Midbrain (tissue), 1 donor: ENCODE data around the gene TRHDE.
"Not testable (repeated sequence)": the region's sequence is repeated elsewhere in the genome, so short reads cannot be mapped to it uniquely, and the experiment has no call there.

Experiments used
- DNase-seq: peaks from one replicate; lab custom pipeline; 2025; lab: John Stamatoyannopoulos, UW

Gene TRHDE

DNA sequence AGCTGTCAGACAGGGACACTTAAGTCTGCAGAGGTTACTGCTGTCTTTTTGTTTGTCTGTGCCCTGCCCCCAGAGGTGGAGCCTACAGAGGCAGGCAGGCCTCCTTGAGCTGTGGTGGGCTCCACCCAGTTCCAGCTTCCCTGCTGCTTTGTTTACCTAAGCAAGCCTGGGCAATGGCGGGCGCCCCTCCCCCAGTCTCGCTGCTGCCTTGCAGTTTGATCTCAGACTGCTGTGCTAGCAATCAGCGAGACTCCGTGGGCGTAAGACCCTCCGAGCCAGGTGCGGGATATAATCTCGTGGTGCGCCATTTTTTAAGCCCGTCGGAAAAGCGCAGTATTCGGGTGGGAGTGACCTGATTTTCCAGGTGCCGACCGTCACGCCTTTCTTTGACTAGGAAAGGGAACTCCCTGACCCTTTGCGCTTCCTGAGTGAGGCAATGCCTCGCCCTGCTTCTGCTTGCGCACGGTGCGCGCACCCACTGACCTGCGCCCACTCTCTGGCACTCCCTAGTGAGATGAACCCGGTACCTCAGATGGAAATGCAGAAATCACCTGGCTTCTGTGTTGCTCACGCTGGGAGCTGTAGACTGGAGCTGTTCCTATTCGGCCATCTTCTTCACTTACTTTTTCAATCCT is 248.0 kb downstream of the TRHDE start:
- not testable (repeated sequence) for DNase-seq

DNA sequence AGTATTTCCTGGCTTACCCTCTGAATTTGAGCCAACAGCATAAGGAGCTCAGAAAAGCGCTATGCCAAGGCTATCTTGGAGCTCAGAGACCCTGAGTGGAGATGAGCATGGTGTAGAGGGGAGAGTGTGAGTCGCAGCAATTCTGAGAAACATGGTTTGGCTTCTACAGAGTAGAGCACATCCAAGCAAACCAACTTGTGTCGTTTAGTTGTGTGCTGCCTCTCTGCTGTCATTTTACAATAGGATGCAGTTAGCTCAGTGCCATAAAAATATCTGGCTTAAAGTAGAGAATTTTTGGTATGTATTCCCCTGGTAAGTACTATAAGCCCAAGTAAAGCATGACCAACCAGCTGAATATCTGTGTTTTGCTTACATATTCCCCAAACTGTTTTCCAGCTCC is 249.2 kb downstream of the TRHDE start:
- no peak for DNase-seq

DNA sequence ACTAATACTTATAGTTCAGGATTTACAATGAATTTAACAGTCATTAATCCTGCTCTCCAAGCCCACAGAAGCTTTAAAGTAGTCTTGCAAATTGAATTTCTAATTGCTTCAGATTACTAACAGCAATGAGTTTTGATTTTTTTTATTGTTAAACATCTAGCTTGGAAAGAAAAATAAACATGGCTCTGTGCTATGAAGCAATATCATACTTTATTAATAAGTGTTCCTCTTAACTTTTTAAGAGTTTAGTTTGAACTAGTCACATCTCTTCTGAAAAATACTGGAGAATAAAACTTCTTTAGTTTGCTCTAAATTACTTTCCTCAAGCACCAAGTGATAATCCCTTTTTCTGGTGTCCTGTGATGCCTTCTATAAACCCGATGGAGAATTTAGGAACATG is 250.2 kb downstream of the TRHDE start:
- no peak for DNase-seq

DNA sequence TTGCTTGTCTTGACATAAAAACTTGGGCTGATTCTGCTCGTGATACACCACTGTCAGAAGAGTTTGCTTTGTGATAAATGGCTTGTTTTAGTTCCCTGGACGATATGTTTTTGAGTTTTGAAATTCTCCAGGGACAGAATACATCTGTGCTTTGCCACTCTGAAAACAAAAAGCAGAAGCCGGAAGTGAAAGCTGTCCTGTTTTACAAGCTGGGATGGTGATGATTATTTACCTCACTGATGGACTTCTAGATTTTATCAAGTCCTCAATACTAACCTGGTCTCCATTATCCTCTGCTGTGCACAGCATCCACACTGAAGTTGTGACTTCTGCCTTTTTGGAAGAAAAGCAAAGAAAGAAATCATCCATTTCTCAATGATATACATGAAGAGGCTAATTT is 251.6 kb downstream of the TRHDE start:
- no peak for DNase-seq

DNA sequence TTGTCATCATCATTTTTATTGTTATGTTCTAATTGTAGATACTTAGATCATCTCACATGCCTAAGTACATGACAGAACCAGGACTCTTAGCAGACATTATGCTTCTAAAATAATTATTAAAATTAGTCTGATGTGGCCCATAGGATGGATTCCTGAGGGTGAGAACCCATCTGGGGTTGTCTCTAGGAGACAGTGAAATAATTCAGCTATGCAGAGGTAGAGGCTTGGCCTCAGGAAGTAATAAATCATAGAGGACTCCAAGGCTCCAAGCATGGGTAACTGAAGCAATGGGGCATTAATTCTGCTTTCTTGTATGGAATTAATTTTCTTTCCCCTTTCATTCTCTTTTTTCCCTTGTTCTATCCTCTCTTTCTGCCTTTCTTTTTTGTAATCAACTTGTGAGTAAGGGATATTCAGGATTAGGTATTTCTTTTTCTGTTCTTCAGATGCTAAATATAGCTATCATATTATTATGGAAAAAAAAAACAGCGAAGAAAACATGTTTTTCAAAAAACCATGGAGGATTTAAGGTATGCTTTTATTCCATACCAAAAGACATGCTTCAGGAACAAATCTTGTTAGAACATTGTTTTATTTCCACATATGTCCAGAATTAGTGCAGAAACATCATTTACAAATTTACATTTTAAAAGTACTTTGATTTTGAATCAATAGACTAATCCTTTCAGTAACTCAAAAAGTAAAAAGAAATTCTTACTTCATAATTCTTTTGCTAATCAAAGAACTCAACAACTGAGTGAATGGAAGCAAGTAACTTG is 263.2 kb downstream of the TRHDE start:
- no peak for DNase-seq

DNA sequence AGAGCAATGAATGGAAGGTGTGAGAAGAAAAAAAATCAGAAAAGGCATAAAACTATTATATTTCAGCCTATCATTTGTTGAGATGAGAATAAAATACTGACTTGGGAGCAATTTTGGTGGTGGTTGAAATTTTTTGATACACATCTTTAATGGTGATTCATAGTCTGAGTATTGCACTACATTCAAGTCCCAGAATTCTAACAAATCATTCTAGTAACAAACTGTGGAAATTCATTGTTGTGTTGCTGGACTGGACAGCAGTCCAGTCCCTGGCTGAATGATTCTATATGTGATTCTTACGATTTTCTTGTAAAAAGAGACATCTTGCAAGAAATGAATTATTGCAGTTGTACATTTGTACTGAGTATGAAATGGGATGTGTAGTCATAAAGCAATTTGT is 268.6 kb downstream of the TRHDE start:
- DNase-seq: no peak

DNA sequence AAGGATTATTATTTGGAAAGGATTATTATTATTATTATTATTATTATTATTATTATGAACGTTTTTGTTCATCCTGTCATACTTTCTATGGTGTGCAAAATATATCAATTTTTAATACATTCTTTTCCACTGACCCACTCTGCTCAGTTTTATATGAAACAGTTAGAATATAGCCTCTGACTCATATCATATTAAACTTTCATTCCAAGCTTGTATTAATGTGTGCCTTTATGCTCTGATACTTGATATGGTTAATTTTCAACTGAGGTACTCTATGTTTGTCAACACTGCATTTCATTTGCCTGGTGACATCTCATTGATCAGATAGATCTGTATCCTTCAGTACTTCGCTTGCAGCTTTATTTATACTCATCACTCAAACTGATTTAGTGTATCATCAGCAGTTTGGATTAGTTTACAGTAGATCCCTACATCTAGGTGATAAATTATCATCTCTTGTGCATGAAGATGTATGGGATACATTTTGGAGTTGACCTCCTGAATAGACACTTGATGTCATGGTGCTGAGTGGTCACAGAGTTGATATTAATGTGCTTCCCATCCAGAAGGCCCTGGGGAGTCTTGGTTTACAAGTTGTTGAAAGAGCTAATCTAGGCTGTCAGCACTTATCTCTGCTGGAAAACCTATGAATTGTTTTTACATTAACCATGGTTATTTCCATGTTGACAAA is 271.8 kb downstream of the TRHDE start:
- DNase-seq: no peak

DNA sequence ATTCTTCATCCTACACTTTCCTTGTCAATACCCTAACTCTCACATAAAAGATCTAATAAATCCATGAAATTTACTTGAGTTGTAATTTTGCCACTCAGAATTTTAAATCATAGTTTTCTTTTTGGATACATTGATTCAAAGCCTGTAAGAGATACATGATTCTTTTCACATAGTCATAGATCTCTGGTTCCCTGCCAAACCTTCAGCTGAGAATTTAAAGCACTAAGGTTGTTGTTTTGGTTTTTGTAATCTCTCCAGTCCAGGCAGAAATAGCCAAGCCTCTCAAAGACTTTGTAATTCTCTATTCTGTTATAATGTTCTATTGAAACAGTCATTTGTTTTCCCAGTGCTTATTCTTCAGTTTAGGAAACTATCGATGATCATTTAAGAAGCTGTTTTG is 273.9 kb downstream of the TRHDE start:
- DNase-seq: no peak

DNA sequence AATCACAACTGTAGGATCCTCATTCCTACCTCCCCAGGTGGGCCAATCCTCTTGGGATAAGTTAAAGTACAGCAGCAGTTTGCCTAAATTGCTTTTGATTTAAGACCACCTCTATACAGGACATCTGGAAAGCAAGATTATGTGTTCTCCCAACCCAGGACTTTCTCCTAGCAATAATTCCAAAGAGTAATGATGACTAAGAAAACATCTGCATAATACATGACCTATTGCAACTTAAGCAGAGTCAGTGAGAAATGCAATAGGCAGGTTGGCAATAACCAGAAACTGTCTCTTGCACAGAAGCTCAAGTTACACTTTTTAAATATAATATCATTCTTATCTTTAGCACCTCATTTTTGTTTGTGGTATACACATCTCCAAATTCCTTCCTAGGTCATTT is 275.4 kb downstream of the TRHDE start:
- no peak for DNase-seq

DNA sequence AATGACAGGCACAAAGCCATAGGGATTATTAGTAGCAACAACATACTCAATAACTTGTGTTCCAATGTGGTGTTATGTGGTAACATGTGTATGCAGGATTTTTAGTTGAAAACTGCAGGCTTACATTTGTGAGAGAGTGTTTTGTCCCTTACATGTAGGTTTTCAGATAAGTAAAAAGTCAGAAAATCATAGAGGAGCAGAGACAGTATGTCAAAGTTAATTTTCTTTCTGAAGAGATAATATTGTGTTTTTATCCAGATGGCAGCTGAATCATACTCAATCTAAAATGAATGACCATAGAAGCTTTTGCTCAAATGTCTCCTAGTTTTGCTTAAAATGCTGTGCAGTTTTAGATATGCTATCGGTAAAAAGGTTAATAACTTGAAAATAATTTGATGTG is 277.0 kb downstream of the TRHDE start:
- DNase-seq: no peak

DNA sequence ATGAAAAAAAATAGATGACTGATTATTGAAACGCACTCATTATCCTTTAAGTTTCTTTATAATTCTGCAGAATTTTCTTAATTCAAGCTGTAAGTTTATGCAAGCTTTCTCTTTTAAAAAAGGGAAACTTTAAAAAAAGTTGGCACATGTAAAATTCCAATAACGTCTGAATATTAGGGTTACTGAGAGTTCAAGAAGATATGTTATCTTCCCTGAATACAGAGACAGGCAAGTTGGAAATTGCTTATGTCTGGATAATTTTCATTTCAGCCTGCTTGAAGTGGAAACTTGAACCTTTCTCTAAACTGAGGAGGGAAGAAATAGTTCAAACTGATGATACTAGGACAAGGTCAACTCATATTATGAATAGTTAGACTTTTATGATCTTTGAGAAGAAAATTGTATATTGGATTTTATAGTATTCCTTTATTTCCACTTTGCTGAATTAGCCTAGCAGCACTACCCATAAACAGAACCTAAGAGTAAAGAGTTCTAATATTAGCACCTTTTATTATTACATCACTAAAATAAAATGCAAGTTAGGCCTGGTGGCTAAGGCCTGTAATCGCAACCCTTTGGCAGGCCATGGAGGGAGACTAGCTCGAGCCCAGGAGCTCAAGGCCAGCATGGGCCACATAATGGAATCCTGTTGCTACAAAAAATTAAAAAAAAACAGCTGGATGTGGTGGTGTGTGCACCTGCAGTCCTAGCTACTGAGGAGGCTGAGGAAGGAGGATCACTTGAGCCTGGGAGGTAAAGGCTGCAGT is 288.0 kb downstream of the TRHDE start:
- DNase-seq: no peak

DNA sequence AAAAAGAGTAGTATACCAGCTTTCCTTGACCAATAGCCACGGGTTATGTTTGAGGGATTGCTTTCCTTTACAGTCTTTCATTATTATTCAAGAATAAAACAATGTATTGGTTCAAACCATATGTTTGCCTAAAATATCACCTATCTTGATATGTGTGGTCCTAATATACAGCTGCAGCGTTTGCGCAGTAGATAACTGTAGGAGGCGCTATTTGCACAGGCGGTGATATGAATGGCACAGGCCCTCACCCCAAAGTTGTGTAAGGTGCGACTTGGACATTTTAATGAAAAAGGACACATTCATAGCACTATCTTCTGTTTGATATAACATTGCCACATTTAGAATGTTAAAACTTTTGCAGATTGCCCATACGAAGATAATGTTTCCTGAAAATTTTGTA is 298.4 kb downstream of the TRHDE start:
- no peak for DNase-seq

DNA sequence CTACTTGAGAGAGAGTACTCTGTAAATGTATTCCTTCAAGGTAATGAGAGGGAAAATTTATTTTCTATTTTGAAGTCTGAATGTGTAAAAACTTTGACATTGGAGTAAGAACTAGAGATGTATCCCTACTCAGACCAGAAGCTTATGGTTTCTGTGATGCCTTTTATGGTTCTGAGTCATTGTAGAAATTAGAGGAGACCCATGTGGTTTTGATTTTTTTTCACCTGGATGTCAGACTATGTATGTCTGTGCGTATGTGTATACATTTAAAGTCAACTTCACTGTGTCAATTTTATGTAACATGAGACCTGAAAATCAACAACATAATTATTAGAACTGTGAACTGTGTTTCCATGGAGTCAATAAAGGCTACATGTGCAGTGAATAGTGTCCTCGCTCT is 302.0 kb downstream of the TRHDE start:
- DNase-seq: no peak

DNA sequence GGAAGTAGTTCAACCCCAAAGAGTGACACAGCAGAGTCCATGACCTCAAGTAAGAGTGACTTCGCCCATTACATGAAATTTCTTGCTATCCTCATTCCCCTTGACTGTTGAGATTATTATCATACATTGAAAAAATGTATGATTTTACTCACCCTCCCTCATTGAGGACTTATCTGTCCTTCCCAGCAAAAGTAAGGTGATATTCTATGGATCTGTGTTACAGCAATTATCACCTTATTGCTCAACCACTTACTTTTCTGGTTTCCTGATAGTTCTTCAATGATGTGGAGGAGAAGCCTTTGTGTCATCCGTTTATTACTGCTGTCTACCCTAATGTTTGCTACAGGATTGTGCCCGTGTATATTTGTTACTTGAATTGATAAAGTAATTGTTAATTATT is 306.2 kb downstream of the TRHDE start:
- DNase-seq: no peak

DNA sequence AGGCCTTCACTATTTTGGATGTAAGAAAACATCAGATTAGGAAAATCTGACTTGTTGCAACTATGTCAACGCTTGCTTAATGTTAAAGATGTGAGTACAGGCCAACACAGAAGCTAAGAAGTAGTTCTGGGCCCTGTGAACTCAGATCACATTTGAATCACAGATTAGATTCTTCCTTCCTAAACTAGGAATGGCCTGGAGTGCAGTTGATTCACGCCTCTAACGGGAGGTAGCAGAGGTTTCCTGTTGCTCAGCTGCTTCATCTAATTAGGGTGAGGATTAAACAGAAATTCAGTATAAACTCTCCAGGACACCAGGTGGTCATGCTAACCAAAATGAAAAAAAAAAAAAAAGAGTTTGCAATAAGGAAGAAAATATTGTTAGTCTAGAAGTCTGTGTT is 314.3 kb downstream of the TRHDE start:
- DNase-seq: no peak

DNA sequence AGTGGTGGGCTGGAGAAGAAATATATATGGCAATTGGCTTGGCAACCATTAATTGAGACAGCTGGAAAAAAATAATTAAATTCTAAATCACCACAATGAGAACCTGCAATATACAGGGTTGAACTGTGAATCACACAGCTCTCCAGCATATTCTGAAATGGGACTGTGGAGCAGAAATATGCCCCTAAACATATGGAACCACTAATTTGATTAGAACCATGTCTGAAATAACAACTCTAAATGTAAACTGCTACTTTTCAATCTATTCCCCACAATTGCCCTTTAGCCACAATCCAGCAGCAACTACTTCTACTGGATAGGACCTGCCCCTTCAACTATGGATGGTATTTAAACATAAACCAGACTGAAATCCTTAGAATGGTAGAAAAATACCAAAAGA is 330.4 kb downstream of the TRHDE start:
- no peak for DNase-seq

DNA sequence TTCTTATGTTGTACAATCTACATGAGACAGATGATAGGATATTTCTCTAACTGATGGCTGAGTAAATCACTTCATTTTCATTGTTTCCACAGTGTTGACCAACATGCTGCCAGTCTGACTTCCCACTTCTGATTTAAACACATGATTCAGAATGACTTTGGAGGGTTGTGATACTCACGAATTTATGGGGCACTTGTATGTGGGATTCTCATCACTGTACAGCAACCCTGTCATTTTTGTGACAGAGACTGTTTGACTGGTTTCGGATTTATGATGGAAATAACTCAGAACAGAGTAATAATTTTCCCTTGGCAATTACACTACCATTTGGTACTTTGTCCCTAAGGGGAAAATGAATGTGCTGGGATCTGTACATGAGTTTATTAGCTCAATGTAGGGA is 333.8 kb downstream of the TRHDE start:
- no peak for DNase-seq

DNA sequence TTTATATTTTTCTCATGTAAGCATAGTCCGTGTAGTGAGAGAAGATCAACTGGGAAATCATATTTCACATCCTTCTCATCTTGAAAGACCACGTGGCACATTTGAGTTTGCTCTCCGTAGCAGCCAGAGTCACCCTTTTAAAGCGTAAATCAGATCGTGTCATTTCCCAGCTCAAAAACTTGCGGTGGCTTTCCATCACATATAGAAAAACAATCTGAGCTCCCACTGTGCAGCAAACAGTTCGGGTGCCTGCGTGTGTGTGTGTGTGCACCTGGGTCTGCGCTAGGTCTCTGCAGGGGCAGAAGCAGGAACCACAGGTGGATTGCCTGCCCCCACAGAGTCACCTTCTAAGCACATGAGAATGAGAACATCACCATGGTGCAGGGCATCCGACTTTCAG is 338.2 kb downstream of the TRHDE start:
- no peak for DNase-seq

DNA sequence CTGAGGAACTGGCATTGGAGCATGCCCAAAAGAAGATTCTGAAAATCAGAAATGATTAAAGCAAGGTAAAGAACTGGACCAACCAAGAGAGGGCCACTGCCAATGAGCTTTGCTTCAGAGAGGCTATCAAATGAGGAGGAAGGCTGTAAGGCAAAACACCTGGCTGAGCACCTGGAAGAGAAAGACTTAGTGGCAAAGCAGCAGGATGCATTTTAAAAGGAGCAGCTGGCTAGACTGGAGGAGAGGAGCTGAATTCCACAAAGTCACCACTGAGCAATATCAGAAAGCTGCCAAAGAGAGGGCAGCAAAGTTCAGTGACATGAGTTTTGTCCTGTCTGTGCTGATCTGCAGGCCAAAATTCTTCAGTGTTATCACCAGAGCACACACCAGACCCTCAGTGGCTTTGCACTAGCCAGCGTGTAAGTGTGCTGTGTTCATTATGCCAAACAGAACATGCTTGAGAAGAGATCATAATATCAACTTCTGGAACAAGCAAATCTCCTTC is 338.7 kb downstream of the TRHDE start:
- no peak for DNase-seq

DNA sequence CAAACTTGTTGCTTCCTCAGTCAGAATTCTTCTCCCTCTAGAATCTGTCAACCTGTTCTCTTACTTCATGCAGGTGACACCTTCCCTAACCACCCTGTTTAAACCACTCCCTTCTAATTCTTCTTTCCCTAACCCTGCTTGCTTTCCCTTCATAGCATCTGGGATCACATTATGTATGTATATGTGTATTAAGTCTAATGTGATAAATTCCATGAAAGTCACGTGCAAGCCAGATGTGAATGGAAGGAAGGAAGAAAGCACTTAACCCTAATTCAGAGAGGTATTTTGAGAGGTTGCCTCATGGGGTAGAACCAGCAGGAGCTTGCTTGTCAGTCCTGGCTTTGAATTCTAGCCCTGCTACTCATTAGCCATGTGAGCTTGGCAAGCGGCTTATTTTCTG is 340.0 kb downstream of the TRHDE start:
- no peak for DNase-seq

DNA sequence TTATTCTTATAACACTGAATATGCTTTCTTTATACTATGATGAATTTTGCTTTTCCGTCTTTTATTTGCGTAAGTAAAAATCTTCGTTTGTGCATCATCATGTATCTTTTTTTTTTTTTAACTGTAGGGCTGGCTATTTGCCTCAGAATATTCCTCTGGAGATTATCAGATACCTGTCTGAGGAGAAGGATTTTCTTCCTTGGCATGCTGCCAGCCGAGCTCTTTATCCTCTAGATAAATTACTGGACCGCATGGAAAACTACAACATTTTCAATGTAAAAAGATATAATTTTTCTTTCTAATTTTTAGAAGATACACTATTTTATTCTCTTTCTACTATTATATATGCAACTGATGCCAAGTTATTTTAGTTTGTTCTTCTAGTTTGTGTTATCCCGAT is 346.6 kb downstream of the TRHDE start:
- no peak for DNase-seq

DNA sequence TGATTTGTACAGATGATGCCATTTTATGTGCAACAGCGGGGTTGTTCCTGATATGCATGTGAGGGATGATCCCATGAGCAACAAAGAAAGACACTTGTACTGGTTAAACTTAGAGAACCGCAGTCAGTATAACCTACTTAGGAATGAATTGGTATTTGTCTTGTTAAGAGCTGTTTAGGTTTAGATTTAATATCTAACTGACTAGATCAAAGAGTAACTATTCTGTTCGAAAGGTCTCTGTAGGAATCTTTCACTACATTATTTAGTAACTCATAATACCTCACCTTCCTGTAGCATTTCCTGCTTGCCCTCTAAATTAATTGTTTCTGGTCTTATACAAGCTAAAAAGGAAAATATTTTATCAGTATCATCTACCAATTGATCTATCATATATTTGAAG is 350.4 kb downstream of the TRHDE start:
- DNase-seq: no peak
